CD4-positive, alpha-beta T cell (primary cell): ENCODE data around the gene CRB1. TPM values are rescaled to one million over a fixed set of nuclear protein-coding genes. Genes with fewer than 3 reads are reported as not detected.

Source experiments
- ATAC-seq: fragments of 200-7000 bp; cut with Tn5 transposase; one replicate; pipeline ENCODE4 v1.10.0; 2022; ENCODE audit warnings: mild to moderate bottlenecking; ENCODE audit not compliant: poor library complexity
- CTCF ChIA-PET: fragments of 350-600 bp; sonication (Branson Sonifier 250); formaldehyde crosslinking; loops from one replicate; lab custom pipeline; 2021; ENCODE audit warnings: antibody characterized with exemption, inconsistent platforms; lab: Charles Lee
- POLR2A ChIA-PET: fragments of 350-600 bp; sonication (Branson Sonifier 250); formaldehyde crosslinking; loops from one replicate; lab custom pipeline; 2021; ENCODE audit warnings: antibody characterized with exemption, inconsistent platforms; lab: Charles Lee
- DNase-seq, 14 experiments: peaks; one replicate each; pipeline ENCODE4 v3.0.0-alpha.2; 2013 to 2020; ENCODE audit warnings: mixed read lengths in 2 of 14
- H3K27ac ChIP-seq, 2 donors: one replicate each; pipeline versions ENCODE4 v1.5.1 to v1.7.0; 2013; ENCODE audit warnings: low read length in 2 of 2, low read depth in 1 of 2, mild to moderate bottlenecking in 1 of 2
- H3K27me3 ChIP-seq, 2 experiments: 1 replicate in 1 of 2; 2 replicates in 1 of 2; pipeline versions ENCODE4 v1.6.1 to v1.7.0; 2013; ENCODE audit warnings: low read length in 2 of 2, control low read depth in 1 of 2, mild to moderate bottlenecking in 1 of 2, moderate library complexity in 1 of 2; ENCODE audit not compliant: insufficient read depth in 2 of 2, control insufficient read depth in 1 of 2
- H3K36me3 ChIP-seq: one replicate; pipeline ENCODE4 v1.6.1; 2013; ENCODE audit warnings: low read length, control low read depth; ENCODE audit not compliant: insufficient read depth
- H3K4me1 ChIP-seq: one replicate; pipeline ENCODE4 v1.6.1; 2013; ENCODE audit warnings: low read length, control low read depth; ENCODE audit not compliant: insufficient read depth
- H3K4me3 ChIP-seq: one replicate; pipeline ENCODE4 v1.5.1; 2013; ENCODE audit warnings: mild to moderate bottlenecking, low read length, moderate library complexity
- H3K9me3 ChIP-seq, 2 experiments: 1 replicate in 1 of 2; 2 replicates in 1 of 2; pipeline versions ENCODE4 v1.6.1 to v1.7.0; 2013; ENCODE audit warnings: low read length in 2 of 2, mild to moderate bottlenecking in 2 of 2, control low read depth in 1 of 2, moderate library complexity in 1 of 2; ENCODE audit not compliant: control insufficient read depth in 1 of 2, insufficient read depth in 1 of 2
- H3K27ac Mint-ChIP-seq: one replicate; pipeline ENCODE4 v1.8.0; 2020; ENCODE audit warnings: mixed read lengths
- H3K27me3 Mint-ChIP-seq: one replicate; pipeline ENCODE4 v1.8.0; 2021; ENCODE audit warnings: mixed read lengths
- H3K36me3 Mint-ChIP-seq: one replicate; pipeline ENCODE4 v1.8.0; 2021; ENCODE audit warnings: low read depth, mixed read lengths
- H3K4me1 Mint-ChIP-seq: one replicate; pipeline ENCODE4 v1.8.0; 2021; ENCODE audit warnings: low read depth, mixed read lengths
- H3K4me3 Mint-ChIP-seq: one replicate; pipeline ENCODE4 v1.8.0; 2020; ENCODE audit warnings: mild to moderate bottlenecking, mixed read lengths
- H3K9me3 Mint-ChIP-seq: one replicate; pipeline ENCODE4 v1.8.0; 2020; ENCODE audit warnings: mixed read lengths
- CTCF ChIP-seq: fragments of 200-600 bp; IDR thresholded peaks from one replicate; pipeline ENCODE4 v1.8.0; 2022; ENCODE audit warnings: antibody characterized with exemption, mild to moderate bottlenecking
- intact Hi-C, 2 experiments: fragments of 100-400 bp; cut with DNase I in 1 of 2; cut with micrococcal nuclease in 1 of 2; formaldehyde crosslinking; loops; one replicate each; pipeline versions ENCODE4 v1.15.1 to v1.9.0; 2023 to 2025; cut with DNase I, micrococcal nuclease
- total RNA-seq, 174 experiments: library from RNA in 2 of 174; stranded (reverse) in 2 of 174; gene quantifications; one replicate each; pipeline ENCODE4 v1.2.3 and lab custom pipeline; 2021 to 2026

The CRB1 gene
- total RNA-seq, 2 experiments from 2014 or later: 0.17 to 0.25 TPM

- no peaks in the 10 kb centered on the region for H3K9me3 Mint-ChIP-seq
- H3K27ac ChIP-seq: no peak overlapping the region
- H3K36me3 Mint-ChIP-seq: peaks cover 6% of the 10 kb centered on the region
- H3K27me3 Mint-ChIP-seq: no peaks in the 10 kb centered on the region
- H3K4me3 ChIP-seq: no peak overlapping the region
- H3K9me3 ChIP-seq: no peaks in the 10 kb centered on the region
- no peak overlapping the region for H3K27ac Mint-ChIP-seq
- intact Hi-C loops: no loop called here
- H3K4me1 Mint-ChIP-seq: no peaks in the 10 kb centered on the region
- no peak for ATAC-seq
- ChIA-PET POLR2A (no interaction called here), CTCF (no interaction called here)
- H3K27me3 ChIP-seq: no peaks in the 10 kb centered on the region
- H3K36me3 ChIP-seq: no peaks in the 10 kb centered on the region
- H3K4me3 Mint-ChIP-seq: no peak overlapping the region
- TF ChIP-seq CTCF: no peak
- no peak for DNase-seq
- H3K4me1 ChIP-seq: no peaks in the 10 kb centered on the region
Measured at GRCh38 chr1:197249324-197249723, 18.7 kb upstream of the CRB1 start.

- H3K27ac Mint-ChIP-seq: no peak overlapping the region
- H3K27ac ChIP-seq: no peak overlapping the region
- H3K4me3 Mint-ChIP-seq: no peak overlapping the region
- no peak for TF ChIP-seq CTCF
- H3K4me1 Mint-ChIP-seq: no peaks in the 10 kb centered on the region
- ChIA-PET POLR2A (no interaction called here), CTCF (no interaction called here)
- no peaks in the 10 kb centered on the region for H3K27me3 Mint-ChIP-seq
- intact Hi-C loops: no loop called here
- no peak overlapping the region for H3K4me3 ChIP-seq
- DNase-seq (no peak), ATAC-seq (no peak)
- no peaks in the 10 kb centered on the region for H3K36me3 Mint-ChIP-seq
- H3K9me3 Mint-ChIP-seq: no peaks in the 10 kb centered on the region
- H3K9me3 ChIP-seq: no peaks in the 10 kb centered on the region
- no peaks in the 10 kb centered on the region for H3K4me1 ChIP-seq
- H3K36me3 ChIP-seq: no peaks in the 10 kb centered on the region
- no peaks in the 10 kb centered on the region for H3K27me3 ChIP-seq
Measured at GRCh38 chr1:197250616-197251015, 17.4 kb upstream of the CRB1 start.

- H3K9me3 Mint-ChIP-seq: no peaks in the 10 kb centered on the region
- no peaks in the 10 kb centered on the region for H3K36me3 ChIP-seq
- no peaks in the 10 kb centered on the region for H3K4me1 Mint-ChIP-seq
- H3K4me3 Mint-ChIP-seq: no peak overlapping the region
- ChIA-PET CTCF (no interaction called here), POLR2A (no interaction called here)
- no peak for TF ChIP-seq CTCF
- no peak overlapping the region for H3K27ac Mint-ChIP-seq
- intact Hi-C loops: no loop called here
- no peaks in the 10 kb centered on the region for H3K9me3 ChIP-seq
- H3K36me3 Mint-ChIP-seq: no peaks in the 10 kb centered on the region
- H3K4me1 ChIP-seq: no peaks in the 10 kb centered on the region
- H3K4me3 ChIP-seq: no peak overlapping the region
- ATAC-seq (no peak), DNase-seq (no peak)
- H3K27ac ChIP-seq: no peak overlapping the region
- no peaks in the 10 kb centered on the region for H3K27me3 Mint-ChIP-seq
- H3K27me3 ChIP-seq: no peaks in the 10 kb centered on the region
Measured at GRCh38 chr1:197252973-197253372, 15.1 kb upstream of the CRB1 start.
